ENCODE data around the gene GPR137B.
"Not testable (repeated sequence)": the region's sequence is repeated elsewhere in the genome, so short reads cannot be mapped to it uniquely, and the experiment has no call there.

Gene GPR137B

GRCh38 chr1:236144446-236145150 lies 2.3 kb downstream of the GPR137B start:
- DNase-seq = no peak

- no peak for DNase-seq
Measured at GRCh38 chr1:236147068-236147467, 4.7 kb downstream of the GPR137B start.

DNA sequence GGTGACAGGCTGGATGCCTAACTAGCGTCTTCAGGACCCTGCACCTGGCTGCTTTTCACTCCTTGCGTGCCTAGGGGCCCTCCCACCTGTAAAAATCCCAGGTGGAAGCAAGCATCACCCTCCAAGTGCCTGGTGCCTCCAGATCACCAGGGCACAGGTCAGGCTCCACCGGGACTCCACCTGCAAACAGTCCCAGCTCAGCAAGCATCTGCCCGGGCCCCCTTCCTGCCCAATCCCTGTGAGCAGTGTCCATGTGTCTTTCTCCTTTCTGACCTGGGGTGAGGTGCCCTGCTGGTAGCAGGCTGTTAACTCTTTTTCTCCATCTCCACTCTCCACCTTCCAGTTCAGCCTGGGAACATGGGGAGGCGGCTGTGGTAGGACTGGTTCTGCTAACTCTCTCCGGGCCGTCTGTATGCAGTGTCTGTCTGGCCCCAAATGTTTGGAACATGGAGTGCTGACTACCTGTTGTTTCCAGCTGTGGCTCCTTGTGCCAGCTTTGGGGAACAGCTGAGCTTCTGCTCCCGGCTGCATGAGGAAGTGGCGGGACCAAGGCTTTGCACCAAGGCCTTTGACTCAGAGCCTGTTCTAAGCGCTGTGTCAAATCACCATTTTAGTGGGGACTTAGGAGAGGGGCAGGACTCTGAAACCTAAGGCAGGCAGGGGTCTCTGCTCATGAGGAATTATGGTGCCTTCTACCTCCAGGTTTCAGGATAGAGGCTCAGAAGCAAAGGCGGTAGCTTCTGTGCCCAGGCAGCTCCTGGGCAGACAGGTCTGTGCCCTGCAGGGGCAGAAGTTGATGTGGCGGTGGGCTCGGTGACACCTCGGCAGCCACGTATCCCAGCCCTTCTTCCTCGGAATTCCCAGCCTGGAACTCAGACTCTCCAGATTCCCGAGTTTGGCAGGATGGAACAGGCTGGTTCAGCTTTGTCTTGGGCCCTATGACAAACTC lies 5.5 kb downstream of the GPR137B start:
- no peak for DNase-seq

DNA sequence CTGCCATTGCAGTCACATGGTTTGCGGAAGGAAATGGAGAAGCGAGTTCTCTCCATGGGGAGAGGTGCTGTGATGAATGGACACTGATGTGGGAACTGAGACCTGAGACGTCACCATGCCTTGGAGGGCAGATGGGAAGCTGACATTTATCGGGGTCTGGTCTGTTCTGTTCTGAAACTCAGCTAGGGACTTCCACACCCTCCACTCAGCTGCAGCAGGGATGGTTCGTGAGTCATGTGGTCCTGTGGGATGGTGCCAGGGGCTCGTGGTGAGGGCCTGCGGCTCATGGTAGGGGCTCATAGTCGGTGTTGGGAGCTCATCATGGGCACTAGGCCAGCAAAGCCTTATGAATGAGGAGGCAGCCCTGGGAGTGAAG lies 6.1 kb downstream of the GPR137B start:
- no peak for DNase-seq

DNA sequence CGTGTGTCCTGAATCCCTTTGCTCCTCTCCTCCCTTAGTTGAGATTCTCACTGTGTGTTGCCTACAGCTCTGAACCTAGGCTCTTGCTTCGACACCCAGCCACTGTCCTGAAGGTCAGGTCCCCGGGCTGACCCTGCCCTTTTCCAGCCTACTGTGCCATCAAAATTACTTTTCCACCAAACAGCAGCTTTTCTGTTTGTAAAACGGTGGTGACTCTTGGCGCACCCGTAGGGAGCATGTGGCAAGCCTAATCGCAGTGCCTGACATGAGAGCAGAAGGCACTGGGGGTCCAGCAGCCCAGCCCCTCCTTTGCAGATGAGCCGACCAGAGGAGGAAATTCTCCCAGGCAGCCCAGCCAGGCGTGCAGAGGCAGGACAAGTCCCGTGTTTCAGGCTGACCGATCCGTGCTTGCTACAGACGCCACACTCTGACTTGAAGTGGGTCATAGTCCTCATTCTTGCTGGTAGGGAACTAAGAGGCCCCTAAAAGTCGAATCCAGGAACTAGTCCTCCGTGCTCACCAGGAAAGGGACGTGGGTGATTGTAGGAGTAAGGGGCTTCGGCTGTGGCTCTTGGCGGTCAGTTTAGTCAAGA lies 6.8 kb downstream of the GPR137B start:
- no peak for DNase-seq

GRCh38 chr1:236149696-236150228 lies 7.4 kb downstream of the GPR137B start:
- DNase-seq = no peak

GRCh38 chr1:236150311-236150955 lies 8.1 kb downstream of the GPR137B start:
- no peak for DNase-seq

GRCh38 chr1:236150986-236151385 lies 8.6 kb downstream of the GPR137B start:
- no peak for DNase-seq

DNA sequence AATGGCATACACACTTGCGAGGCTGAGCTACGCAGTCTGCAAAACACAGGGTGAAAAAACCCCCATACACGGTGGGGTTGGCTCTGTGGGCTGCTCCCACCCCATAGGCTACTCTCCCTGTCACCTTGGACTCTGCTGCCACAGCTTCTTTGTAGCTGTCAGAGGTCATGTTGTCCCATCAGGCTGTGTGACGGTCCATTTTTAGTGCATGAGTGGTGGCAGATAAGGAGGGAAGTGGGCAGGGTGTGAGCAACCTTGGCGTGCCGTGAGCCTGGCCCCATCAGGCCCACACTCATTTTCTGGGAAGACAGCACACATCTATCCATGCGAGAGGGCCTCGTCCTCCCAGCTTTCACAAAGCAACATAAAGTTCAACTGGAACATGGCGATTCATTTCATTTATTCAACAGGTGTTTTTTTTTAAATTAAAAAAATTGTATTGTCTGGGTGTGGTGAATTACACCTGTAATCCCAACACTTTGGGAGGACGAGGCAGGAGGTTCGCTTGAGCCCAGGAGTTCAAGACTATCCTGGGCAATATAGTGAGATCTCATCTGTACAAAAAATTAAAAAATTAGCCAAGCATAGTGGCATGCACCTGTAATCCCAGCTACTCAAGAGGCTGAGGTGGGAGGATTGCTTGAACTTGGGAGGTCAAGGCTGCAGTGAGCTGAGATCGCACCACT lies 9.5 kb downstream of the GPR137B start:
- DNase-seq = no peak

DNA sequence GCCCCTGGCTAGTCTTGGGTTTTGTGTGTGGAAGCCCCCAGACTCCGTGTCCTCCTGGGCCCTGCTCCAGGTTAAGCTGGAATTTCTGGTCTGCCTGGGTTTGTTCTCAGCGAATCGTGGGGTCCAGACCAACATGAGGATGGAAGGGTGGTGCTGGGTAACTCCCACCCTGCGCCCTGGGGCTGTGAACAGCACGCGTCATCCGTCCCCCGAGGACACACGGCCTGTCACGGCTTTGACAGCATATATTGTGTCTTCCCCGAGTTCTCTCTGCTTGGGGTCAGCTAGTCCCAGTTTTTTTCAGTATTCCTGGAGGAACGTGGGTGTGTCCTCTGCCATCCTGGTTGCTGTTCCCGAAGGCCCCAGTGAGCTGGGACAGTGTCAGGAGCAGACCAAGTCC lies 11.8 kb downstream of the GPR137B start:
- DNase-seq = no peak

GRCh38 chr1:236154671-236155398 lies 12.5 kb downstream of the GPR137B start:
- no peak for DNase-seq

DNA sequence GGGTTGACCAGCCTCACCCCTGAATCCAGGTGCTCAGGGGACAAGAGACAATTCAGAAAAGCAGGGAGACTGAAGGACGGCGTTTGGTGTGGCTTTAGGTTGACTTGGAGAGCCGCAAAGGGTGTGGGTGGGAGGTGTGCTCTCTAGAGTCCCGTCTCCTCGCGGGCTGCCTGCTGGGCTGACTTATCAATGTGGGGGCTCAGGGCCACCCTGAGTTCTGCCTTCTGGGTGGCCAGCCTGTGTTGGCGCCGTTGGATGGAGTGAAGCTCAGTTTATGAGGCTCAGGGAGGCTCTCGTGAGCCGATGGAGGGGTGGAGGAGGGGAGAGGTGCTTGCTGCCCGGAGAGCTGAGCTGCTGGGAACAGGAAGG lies 13.0 kb downstream of the GPR137B start:
- no peak for DNase-seq

- no peak for DNase-seq
Measured at GRCh38 chr1:236155841-236156503, 13.6 kb downstream of the GPR137B start.

DNA sequence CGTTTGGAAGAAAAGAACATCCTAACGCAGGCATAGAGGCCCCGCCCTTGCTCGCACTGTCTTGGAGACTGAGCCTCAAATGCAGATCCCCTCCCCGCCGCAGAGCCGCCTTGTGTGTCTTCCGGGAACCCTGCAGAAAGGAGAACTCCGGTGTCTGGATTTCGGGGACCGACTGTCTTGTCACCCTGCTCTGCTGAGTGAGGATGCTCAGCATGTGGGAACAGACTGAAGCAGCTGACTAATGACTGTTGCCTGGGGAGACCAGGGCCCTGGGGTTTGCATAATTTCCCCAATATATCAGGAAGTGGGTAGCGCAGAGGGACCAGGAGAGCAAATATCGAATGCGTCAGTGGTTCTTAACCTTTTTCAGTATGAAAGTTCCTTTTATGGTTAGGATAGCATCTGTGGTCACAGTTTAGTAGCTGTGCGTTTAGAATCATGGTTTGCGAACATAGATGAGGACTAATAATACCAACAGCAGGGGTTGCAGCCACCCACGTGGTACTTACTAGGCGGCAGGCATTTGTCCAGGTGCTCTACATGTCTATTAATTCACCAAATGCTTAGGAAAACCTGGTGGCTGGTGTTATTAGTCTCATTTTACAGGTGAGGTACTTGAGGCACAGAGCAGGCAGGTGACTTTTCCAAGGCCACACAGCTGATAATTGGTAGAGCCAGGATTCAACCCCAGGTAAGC lies 14.3 kb downstream of the GPR137B start:
- peak; percentile 25 to 30 for DNase-seq

- not testable (repeated sequence) for DNase-seq
Measured at GRCh38 chr1:236158072-236158471, 15.7 kb downstream of the GPR137B start.

DNA sequence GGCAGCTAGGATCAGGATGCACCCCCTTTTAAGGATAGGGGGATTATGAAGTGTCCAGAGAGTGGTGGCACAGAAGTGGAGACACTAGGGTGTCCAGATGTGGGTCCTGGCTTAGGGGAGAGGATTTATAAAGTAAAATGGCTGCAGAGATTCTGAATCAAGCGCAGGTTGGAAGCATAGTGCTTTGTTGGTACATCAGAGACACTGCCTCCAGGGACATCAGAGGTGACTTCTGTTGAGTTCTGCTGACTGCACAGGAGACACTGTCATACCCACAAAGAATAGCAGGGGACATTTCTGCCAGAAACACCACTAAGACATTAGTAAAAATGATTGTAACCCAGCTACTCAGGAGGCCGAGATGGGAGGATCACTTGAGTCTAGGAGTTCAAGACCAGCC lies 16.4 kb downstream of the GPR137B start:
- no peak for DNase-seq

DNA sequence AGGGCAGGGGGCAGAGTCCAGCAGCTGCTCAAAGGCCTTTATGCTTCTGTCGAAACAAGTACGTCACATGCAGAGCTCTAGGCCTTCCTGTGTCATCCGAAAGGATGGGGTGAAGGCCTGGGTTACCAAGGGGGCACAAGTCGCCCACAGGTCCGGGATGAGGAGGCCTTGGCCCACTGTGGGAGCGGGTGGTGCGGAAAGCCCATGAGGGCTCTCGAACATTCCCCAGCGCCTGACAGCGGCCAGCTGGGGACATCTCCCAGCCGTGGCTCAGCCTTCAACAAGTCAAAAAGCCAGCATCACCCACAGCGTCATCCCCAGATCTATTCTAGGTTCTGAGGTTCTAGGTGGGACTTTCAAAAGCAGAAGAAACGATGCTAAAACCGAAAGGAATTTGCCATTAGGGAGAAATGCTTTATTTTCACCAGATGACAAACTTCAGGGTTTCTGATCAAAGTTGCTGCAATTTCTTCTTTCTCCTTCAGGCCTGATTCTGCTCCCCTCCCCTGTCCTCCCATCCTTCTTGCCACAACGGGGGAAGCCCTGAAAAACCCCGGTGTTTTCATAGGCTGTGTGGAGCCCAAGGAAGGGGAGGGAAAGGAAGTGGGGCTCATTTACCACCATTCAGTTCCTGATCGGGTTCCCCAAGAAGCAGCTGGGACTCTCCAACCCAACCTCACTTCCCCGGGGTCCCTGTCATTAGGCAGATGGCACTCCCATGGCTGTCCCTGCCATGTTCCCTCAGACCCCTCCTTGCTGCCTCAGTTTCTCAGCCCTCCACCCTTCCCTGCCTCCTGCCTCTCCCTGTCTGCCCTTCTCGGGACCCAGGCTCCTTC lies 17.6 kb downstream of the GPR137B start:
- no peak for DNase-seq

DNA sequence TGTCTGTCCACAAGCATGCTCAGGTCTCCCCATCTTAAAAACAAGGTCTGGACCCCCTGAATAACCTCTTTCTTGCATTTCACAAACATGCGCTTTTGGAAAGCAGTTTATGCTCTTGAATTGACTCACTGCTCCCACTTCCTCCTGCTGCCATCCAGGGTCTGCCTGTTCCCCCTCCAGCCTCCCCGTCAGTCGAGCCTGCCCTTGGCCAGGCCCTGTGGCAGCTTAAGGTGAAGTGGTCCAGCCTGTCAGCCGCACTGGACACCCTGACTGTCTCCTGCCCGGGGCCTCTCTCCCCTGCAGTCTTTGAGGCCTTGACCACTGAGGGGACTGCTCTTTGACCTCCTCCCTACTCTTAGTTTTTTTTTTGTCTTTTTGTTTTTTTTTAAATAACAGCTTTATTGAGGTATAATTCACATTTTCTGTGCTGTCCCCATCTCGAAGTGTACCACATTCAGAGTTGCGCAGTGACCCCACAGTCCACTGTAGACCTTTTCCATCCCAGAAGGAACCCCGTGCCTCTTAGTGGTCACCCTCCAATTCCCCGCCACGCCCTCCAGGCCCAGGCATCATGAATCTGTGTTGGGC lies 18.3 kb downstream of the GPR137B start:
- no peak for DNase-seq

GRCh38 chr1:236161230-236161629 lies 18.9 kb downstream of the GPR137B start:
- no peak for DNase-seq
